ENCODE measurements around the gene DNAL4. TPM values are rescaled to one million over a fixed set of nuclear protein-coding genes. Genes with fewer than 3 reads are reported as not detected.

DNAL4 gene
- total RNA-seq, 1 donor from 2014 or later = 14.7 TPM

DNA sequence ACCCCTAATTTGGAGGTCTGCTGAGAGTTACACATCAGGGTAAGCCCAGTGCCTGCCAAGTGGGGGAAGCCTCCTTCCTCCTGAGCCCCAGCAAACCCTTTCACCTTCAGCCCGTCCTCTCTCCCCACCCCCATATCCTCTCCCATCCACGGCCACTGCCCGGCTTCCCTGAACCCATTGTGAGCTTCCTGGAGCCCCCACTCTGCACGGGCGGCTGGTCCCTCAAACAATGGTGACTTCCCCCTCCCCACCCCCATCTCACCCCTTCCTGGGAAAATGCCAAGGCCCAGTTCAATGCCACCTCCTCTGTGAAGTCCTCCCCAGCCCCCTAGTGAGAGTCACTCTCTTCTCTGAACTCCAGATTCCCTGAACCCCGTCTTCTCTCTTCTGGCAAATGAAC is 17.9 kb downstream of the DNAL4 start:
- intact Hi-C loops (cut with DNase I) = no loop called here
- no peak for TF ChIP-seq POLR2A (IDR thresholded peaks at IDR 0.05)
- no peak for TF ChIP-seq POLR2AphosphoS5 (IDR thresholded peaks at IDR 0.05; ENCODE audit: insufficient read depth in 1 of 2, low read depth in 1 of 2)
- TF ChIP-seq, protein P1, sequence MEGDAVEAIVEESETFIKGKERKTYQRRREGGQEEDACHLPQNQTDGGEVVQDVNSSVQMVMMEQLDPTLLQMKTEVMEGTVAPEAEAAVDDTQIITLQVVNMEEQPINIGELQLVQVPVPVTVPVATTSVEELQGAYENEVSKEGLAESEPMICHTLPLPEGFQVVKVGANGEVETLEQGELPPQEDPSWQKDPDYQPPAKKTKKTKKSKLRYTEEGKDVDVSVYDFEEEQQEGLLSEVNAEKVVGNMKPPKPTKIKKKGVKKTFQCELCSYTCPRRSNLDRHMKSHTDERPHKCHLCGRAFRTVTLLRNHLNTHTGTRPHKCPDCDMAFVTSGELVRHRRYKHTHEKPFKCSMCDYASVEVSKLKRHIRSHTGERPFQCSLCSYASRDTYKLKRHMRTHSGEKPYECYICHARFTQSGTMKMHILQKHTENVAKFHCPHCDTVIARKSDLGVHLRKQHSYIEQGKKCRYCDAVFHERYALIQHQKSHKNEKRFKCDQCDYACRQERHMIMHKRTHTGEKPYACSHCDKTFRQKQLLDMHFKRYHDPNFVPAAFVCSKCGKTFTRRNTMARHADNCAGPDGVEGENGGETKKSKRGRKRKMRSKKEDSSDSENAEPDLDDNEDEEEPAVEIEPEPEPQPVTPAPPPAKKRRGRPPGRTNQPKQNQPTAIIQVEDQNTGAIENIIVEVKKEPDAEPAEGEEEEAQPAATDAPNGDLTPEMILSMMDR (IDR thresholded peaks at IDR 0.05) = no peak
- H3K4me1 ChIP-seq = peaks cover 13% of the 10 kb centered on the region
- peaks cover 0 to 15% of the 10 kb centered on the region in 2 donors for H3K36me3 ChIP-seq
- no peak overlapping the region for H3K27ac ChIP-seq
- H3K4me3 ChIP-seq = no peak overlapping the region
- no peaks in the 10 kb centered on the region for H3K9me3 ChIP-seq
- no peak for DNase-seq (ENCODE audit: extremely low spot score in 2 of 2)
- no peaks in the 10 kb centered on the region for H3K27me3 ChIP-seq

DNA sequence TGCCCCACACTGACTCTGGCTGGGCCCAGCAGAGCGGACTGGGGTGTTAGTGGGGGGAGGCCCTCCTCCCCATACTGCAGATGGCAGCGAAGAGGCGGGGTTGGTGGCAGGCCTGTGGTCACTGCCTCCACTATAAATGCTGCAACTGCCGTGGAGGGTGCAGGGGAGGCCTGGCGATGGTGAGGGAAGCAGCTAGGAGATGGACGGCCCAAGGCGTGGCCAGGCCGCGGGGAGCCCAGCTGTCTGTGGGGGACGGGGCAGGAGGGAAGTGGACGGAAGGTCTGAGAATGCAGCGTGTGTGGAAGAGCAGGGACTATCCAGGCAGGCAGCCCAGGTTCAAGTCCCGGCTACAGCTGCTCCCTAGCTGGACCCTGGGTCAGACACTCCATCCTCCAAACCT is 18.3 kb downstream of the DNAL4 start:
- intact Hi-C loops (cut with DNase I) = no loop called here
- TF ChIP-seq POLR2AphosphoS5 (IDR thresholded peaks at IDR 0.05; ENCODE audit: insufficient read depth in 1 of 2, low read depth in 1 of 2) (no peak), POLR2A (IDR thresholded peaks at IDR 0.05) (no peak)
- TF ChIP-seq, protein P1 (IDR thresholded peaks at IDR 0.05) = no peak
- Histone ChIP-seq H3K4me1 (peaks cover 13% of the 10 kb centered on the region), H3K27me3 (no peaks in the 10 kb centered on the region), H3K27ac (no peak overlapping the region), H3K4me3 (no peak overlapping the region), H3K36me3 (peaks cover 0 to 11% of the 10 kb centered on the region in 2 donors), H3K9me3 (no peaks in the 10 kb centered on the region)
- no peak for DNase-seq (ENCODE audit: extremely low spot score in 2 of 2)

GRCh38 chr22:38774496-38775166 is 19.3 kb downstream of the DNAL4 start:
- intact Hi-C loops (cut with DNase I) = no loop called here
- Histone ChIP-seq H3K4me3 (no peak overlapping the region), H3K27ac (no peak overlapping the region)

DNA sequence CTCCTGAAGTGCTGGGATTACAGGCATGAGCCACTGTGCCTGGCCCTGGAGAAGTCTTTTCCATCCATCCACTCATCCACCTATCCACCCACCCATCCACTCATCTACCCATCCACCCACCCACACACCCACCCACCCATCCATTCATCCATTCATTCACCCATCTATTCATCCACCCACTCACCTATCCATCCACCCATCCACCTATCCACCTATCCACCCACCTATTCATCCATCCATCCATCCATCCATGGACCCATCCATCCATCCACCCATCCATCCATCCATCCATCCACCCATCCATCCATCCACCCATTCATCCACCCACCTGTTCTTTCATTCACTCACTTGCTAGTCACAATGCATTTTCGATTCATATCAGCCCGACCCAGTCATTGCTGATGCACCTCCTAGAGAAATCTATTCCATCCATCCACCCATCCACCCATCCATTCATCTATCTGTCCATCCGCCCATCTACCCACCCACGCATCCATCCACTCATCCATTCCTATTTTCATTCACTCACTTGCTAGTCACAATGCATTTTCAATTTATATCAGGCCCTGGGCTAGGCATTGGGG is 20.5 kb downstream of the DNAL4 start:
- no peaks in the 10 kb centered on the region for H3K27me3 ChIP-seq
- H3K4me3 ChIP-seq = no peak overlapping the region
- no peaks in the 10 kb centered on the region for H3K9me3 ChIP-seq
- H3K4me1 ChIP-seq = peaks cover 13% of the 10 kb centered on the region
- H3K27ac ChIP-seq = no peak overlapping the region
- intact Hi-C loops (cut with DNase I) = no loop called here
- no peak for DNase-seq (ENCODE audit: extremely low spot score in 2 of 2)
- TF ChIP-seq POLR2AphosphoS5 (IDR thresholded peaks at IDR 0.05; ENCODE audit: insufficient read depth in 1 of 2, low read depth in 1 of 2) (no peak), POLR2A (IDR thresholded peaks at IDR 0.05) (no peak)
- TF ChIP-seq, protein P1 (IDR thresholded peaks at IDR 0.05) = no peak
- no peaks in the 10 kb centered on the region for H3K36me3 ChIP-seq

More at GRCh38 chr22:38774496-38775166, 19.3 kb downstream of the DNAL4 start:
- Histone ChIP-seq H3K4me1 (peaks cover 13% of the 10 kb centered on the region), H3K27me3 (no peaks in the 10 kb centered on the region), H3K36me3 (peaks cover 0 to under 1% of the 10 kb centered on the region in 2 donors), H3K9me3 (no peaks in the 10 kb centered on the region)
- no peak for DNase-seq (ENCODE audit: extremely low spot score in 2 of 2)
- TF ChIP-seq, protein P1 (IDR thresholded peaks at IDR 0.05) = no peak

- no peak overlapping the region for H3K27ac ChIP-seq
- no peak overlapping the region for H3K4me3 ChIP-seq
- H3K36me3 ChIP-seq = no peaks in the 10 kb centered on the region
- DNase-seq (ENCODE audit: extremely low spot score in 2 of 2) = no peak
- no peaks in the 10 kb centered on the region for H3K27me3 ChIP-seq
- intact Hi-C loops (cut with DNase I) = no loop called here
- H3K9me3 ChIP-seq = no peaks in the 10 kb centered on the region
- TF ChIP-seq POLR2AphosphoS5 (IDR thresholded peaks at IDR 0.05; ENCODE audit: insufficient read depth in 1 of 2, low read depth in 1 of 2) (no peak), POLR2A (IDR thresholded peaks at IDR 0.05) (no peak)
- TF ChIP-seq, protein P1 (IDR thresholded peaks at IDR 0.05) = no peak
- H3K4me1 ChIP-seq = peaks cover 13% of the 10 kb centered on the region
These were observed 21.4 kb downstream of the DNAL4 start for GRCh38 chr22:38772623-38772873.

All from vagina (tissue), 2 donors.